ENCODE data around the gene SLC2A10. TPM values are rescaled to one million over a fixed set of nuclear protein-coding genes. Genes with fewer than 3 reads are reported as not detected.

SLC2A10 gene
- total and polyA plus RNA-seq, 2 donors (not counting 3 experiments of a cell fraction or from before 2014, with no cell fraction given) = 11.2 to 13.6 TPM

GRCh38 chr20:46702447-46703203 is 6.8 kb upstream of the SLC2A10 start:
- intact Hi-C loops (cut with micrococcal nuclease) = no loop called here
- BruUV-seq (replicated peaks) = no TSS peak
- POLR2A ChIA-PET = no interaction called here

More at GRCh38 chr20:46702447-46703203, 6.8 kb upstream of the SLC2A10 start:
- H3K9me3 ChIP-seq (replicated peaks; ENCODE audit: control insufficient read depth, insufficient read depth, low read length) = no peaks in the 10 kb centered on the region
- H3K36me3 ChIP-seq (ENCODE audit: control insufficient read depth in 2 of 2, extremely low read depth in 1 of 2, insufficient read depth in 2 of 2, low read length in 2 of 2) = no peaks in the 10 kb centered on the region
- peaks cover 4 to 9% of the 10 kb centered on the region in 2 experiments for H3K27me3 ChIP-seq (ENCODE audit: control insufficient read depth in 2 of 2, insufficient read depth in 2 of 2, low read length in 2 of 2)
- no peaks in the 10 kb centered on the region for H3K9me1 ChIP-seq (replicated peaks; ENCODE audit: control insufficient read depth, extremely low read depth, insufficient read depth, low read length)
- H3K9ac ChIP-seq (replicated peaks; ENCODE audit: extremely low read depth, insufficient read depth, low read length) = no peak overlapping the region
- H2AFZ ChIP-seq (ENCODE audit: low read depth, low read length) = no peak overlapping the region
- no peaks in the 10 kb centered on the region for H4K20me1 ChIP-seq (replicated peaks; ENCODE audit: control insufficient read depth, extremely low read depth, insufficient read depth, low read length)
- no peaks in the 10 kb centered on the region for H3K79me2 ChIP-seq (ENCODE audit: control insufficient read depth, insufficient read depth, low read length)
- TF ChIP-seq GATA2 (IDR thresholded peaks at IDR 0.05; ENCODE audit: insufficient read depth, insufficient read length, low read depth, low read length) (no peak), CTCF (IDR thresholded peaks at IDR 0.05; ENCODE audit: extremely low read depth in 1 of 2, insufficient read depth in 1 of 2, low read depth in 1 of 2, low read length in 2 of 2) (no peak), JUN (IDR thresholded peaks at IDR 0.05; ENCODE audit: borderline replicate concordance, insufficient read depth, insufficient read length, low read depth) (no peak), MYC (IDR thresholded peaks at IDR 0.05; ENCODE audit: low read depth, low read length) (no peak), EZH2 (IDR thresholded peaks at IDR 0.05; ENCODE audit: borderline replicate concordance, low read depth, low read length, severe bottlenecking) (no peak), FOS (IDR thresholded peaks at IDR 0.05; ENCODE audit: borderline replicate concordance, insufficient read depth, low read length) (no peak), POLR2AphosphoS5 (IDR thresholded peaks at IDR 0.05; ENCODE audit: insufficient read depth, low read depth, low read length) (no peak), POLR2A (IDR thresholded peaks at IDR 0.05; ENCODE audit: low read depth, low read length) (no peak), MAX (IDR thresholded peaks at IDR 0.05; ENCODE audit: insufficient read depth, insufficient read length) (no peak)
- CTCF ChIA-PET = interaction anchor here (0.7 to 1.0 kb wide), 2 partner anchors 8 to 17 kb away, joined by 3 read pairs; no protein-coding TSS in a partner anchor
- H3K4me1 ChIP-seq (ENCODE audit: control insufficient read depth, extremely low read depth, insufficient read depth, low read length) = no peaks in the 10 kb centered on the region
- no peak overlapping the region for H3K4me3 ChIP-seq (replicated peaks in 1 of 3; ENCODE audit: insufficient read depth in 1 of 3, low read depth in 1 of 3, low read length in 3 of 3)
- DNase-seq (ENCODE audit: low read depth, low spot score) (no peak), FAIRE-seq (no peak)
- H3K27ac ChIP-seq (ENCODE audit: insufficient read depth, low read depth, low read length) = no peak overlapping the region
- dilution Hi-C loops (cut with MboI; ENCODE audit: extremely low pct_ligation_motif_present, low sequenced_read_pairs) = no loop called here
- no peak overlapping the region for H3K4me2 ChIP-seq (ENCODE audit: insufficient read depth, low read length)

Measured in endothelial cell of umbilical vein (primary cell).